GM12874 (cell line): ENCODE measurements around the gene BOD1L2.

Experiments
- CTCF ChIP-seq: IDR thresholded peaks from 2 replicates; pipeline ENCODE4 v1.5.1; 2011; ENCODE audit warnings: low read depth, mild to moderate bottlenecking, control low read depth, low read length, moderate library complexity; ENCODE audit not compliant: insufficient read depth

The BOD1L2 gene

GRCh38 chr18:57137847-57138246 lies 9.0 kb upstream of the BOD1L2 start:
- TF ChIP-seq CTCF: no peak

- TF ChIP-seq CTCF: no peak
Measured at GRCh38 chr18:57141208-57142129, 5.4 kb upstream of the BOD1L2 start.

GRCh38 chr18:57142324-57142723 lies 4.6 kb upstream of the BOD1L2 start:
- no peak for TF ChIP-seq CTCF

GRCh38 chr18:57143265-57143664 lies 3.6 kb upstream of the BOD1L2 start:
- no peak for TF ChIP-seq CTCF

- TF ChIP-seq CTCF: no peak
Measured at GRCh38 chr18:57148263-57148662, 1.4 kb downstream of the BOD1L2 start.

GRCh38 chr18:57149051-57149450 lies 2.2 kb downstream of the BOD1L2 start:
- no peak for TF ChIP-seq CTCF

GRCh38 chr18:57149531-57149930 lies 2.6 kb downstream of the BOD1L2 start:
- TF ChIP-seq CTCF: no peak
